Measurements from ENCODE around the gene TBXA2R.

GRCh38 chr19:3645726-3646125 lies 39.1 kb upstream of the TBXA2R start:
- TF ChIP-seq CTCF (IDR thresholded peaks at IDR 0.05) (no peak), USF2 (CRISPR knock-in tag; IDR thresholded peaks at IDR 0.05) (no peak), ELF4 (CRISPR knock-in tag; IDR thresholded peaks at IDR 0.05; ENCODE audit: low read depth) (no peak), TEAD4 (CRISPR knock-in tag; IDR thresholded peaks at IDR 0.05) (no peak), FOXP4 (CRISPR knock-in tag; IDR thresholded peaks at IDR 0.05) (no peak), NFE2L1 (CRISPR knock-in tag; IDR thresholded peaks at IDR 0.05) (no peak), ZNF396 (CRISPR knock-in tag; IDR thresholded peaks at IDR 0.05; ENCODE audit: borderline replicate concordance) (no peak), IRF1 (CRISPR knock-in tag; IDR thresholded peaks at IDR 0.05) (no peak), SP1 (CRISPR knock-in tag; conservative IDR thresholded peaks at IDR 0.05) (no peak)
